Caco-2 (cell line): ENCODE results near the gene CNTNAP5. TPM values are rescaled to one million over a fixed set of nuclear protein-coding genes. Genes with fewer than 3 reads are reported as not detected.

Source experiments
- BruUV-seq: library from RNA; stranded (reverse); fragments of 400-500 nt; replicated peaks from 2 replicates; lab custom pipeline; 2021; lab: Mats Ljungman, UMichigan
- CTCF ChIA-PET: fragments of 300-600 bp; sonication (Branson Sonifier 250); formaldehyde crosslinking; loops from one replicate; lab custom pipeline; 2022; ENCODE audit warnings: antibody characterized with exemption; lab: Charles Lee
- POLR2A ChIA-PET: fragments of 300-600 bp; sonication (Branson Sonifier 250); formaldehyde crosslinking; loops from one replicate; lab custom pipeline; 2022; ENCODE audit warnings: antibody characterized with exemption; lab: Charles Lee
- DNase-seq, 2 experiments: peaks; one replicate each; pipeline versions ENCODE4 v3.0.0 to v3.0.0-alpha.2; 2020 to 2022
- H3K27me3 ChIP-seq: replicated peaks from 2 replicates; pipeline ENCODE4 v1.6.0; 2011; ENCODE audit warnings: low read length; ENCODE audit not compliant: control insufficient read depth, insufficient read depth
- H3K36me3 ChIP-seq: 2 replicates; pipeline ENCODE4 v1.5.1; 2011; ENCODE audit warnings: low read length; ENCODE audit not compliant: control insufficient read depth, insufficient read depth
- H3K4me1 ChIP-seq: fragments of 250-450 bp; sonication (Bioruptor Pico); 2 replicates; pipeline ENCODE4 v1.5.1; 2020; ENCODE audit warnings: mild to moderate bottlenecking
- H3K4me3 ChIP-seq: 2 replicates; pipeline ENCODE4 v1.5.1; 2011; ENCODE audit warnings: low read depth, mild to moderate bottlenecking, control low read depth, low read length
- H3K9me3 ChIP-seq: fragments of 250-450 bp; sonication (Bioruptor Pico); 2 replicates; pipeline ENCODE4 v1.5.1; 2020; ENCODE audit warnings: mild to moderate bottlenecking, moderate library complexity
- H3K27ac Mint-ChIP-seq: one replicate; pipeline ENCODE4 v1.8.0; 2022; ENCODE audit warnings: mixed read lengths; ENCODE audit not compliant: unreplicated experiment
- H3K27me3 Mint-ChIP-seq: one replicate; pipeline ENCODE4 v1.8.0; 2022; ENCODE audit warnings: mixed read lengths; ENCODE audit not compliant: insufficient read depth, unreplicated experiment
- H3K36me3 Mint-ChIP-seq: one replicate; pipeline ENCODE4 v1.8.0; 2022; ENCODE audit warnings: mild to moderate bottlenecking, mixed read lengths; ENCODE audit not compliant: insufficient read depth, unreplicated experiment
- H3K4me1 Mint-ChIP-seq: one replicate; pipeline ENCODE4 v1.8.0; 2022; ENCODE audit warnings: low read depth, mixed read lengths; ENCODE audit not compliant: unreplicated experiment
- H3K4me3 Mint-ChIP-seq: one replicate; pipeline ENCODE4 v1.8.0; 2022; ENCODE audit warnings: mild to moderate bottlenecking, moderate library complexity, mixed read lengths; ENCODE audit not compliant: unreplicated experiment
- H3K9me3 Mint-ChIP-seq: one replicate; pipeline ENCODE4 v1.8.0; 2022; ENCODE audit warnings: mixed read lengths; ENCODE audit not compliant: unreplicated experiment
- intact Hi-C: fragments of 100-400 bp; cut with micrococcal nuclease; formaldehyde crosslinking; loops from one replicate; pipeline ENCODE4 v1.10.0; 2022; ENCODE audit not compliant: unreplicated experiment
- total RNA-seq: library from RNA; stranded (reverse); gene quantifications from 2 replicates; pipeline ENCODE4 v1.2.3, GENCODE V29; 2022
- TF ChIP-seq, protein P1 (sequence below), 2 experiments: fragments of 200-600 bp in 1 of 2; IDR thresholded peaks; 1 replicate in 1 of 2; 2 replicates in 1 of 2; pipeline versions ENCODE4 v1.5.1 to v1.8.0; 2011 to 2022; ENCODE audit warnings: antibody characterized with exemption in 1 of 2, control low read depth in 1 of 2, inconsistent platforms in 1 of 2, low read depth in 1 of 2, low read length in 1 of 2, mild to moderate bottlenecking in 1 of 2, moderate library complexity in 1 of 2; ENCODE audit not compliant: insufficient read depth in 1 of 2, severe bottlenecking in 1 of 2, unreplicated experiment in 1 of 2

Gene CNTNAP5
- total RNA-seq, 1 experiment from 2014 or later, result 0.14 TPM

DNA sequence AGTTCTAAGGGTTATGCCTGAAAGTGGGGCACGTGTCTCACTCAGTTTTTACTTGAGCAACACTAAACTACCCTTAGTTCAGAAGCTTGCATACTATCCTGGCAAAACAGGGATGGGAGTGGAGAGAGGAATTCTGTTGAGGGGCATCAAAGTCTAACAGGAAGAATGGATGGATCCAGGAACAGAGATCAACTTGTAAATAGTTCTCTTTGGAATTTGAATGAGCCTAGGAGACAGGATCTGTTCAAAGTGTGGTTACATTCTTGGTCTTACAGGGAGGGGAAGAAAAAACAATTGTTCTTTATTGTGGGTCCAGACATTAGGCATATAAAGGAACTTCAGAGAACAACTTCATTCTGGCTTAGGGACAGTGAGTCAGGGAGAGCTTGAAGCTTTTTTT lies 560.2 kb downstream of the CNTNAP5 start:
- H3K4me3 ChIP-seq, result no peak overlapping the region
- no peaks in the 10 kb centered on the region for H3K9me3 Mint-ChIP-seq
- no peak for DNase-seq
- no peaks in the 10 kb centered on the region for H3K4me1 Mint-ChIP-seq
- no peaks in the 10 kb centered on the region for H3K27me3 Mint-ChIP-seq
- TF ChIP-seq, protein P1, sequence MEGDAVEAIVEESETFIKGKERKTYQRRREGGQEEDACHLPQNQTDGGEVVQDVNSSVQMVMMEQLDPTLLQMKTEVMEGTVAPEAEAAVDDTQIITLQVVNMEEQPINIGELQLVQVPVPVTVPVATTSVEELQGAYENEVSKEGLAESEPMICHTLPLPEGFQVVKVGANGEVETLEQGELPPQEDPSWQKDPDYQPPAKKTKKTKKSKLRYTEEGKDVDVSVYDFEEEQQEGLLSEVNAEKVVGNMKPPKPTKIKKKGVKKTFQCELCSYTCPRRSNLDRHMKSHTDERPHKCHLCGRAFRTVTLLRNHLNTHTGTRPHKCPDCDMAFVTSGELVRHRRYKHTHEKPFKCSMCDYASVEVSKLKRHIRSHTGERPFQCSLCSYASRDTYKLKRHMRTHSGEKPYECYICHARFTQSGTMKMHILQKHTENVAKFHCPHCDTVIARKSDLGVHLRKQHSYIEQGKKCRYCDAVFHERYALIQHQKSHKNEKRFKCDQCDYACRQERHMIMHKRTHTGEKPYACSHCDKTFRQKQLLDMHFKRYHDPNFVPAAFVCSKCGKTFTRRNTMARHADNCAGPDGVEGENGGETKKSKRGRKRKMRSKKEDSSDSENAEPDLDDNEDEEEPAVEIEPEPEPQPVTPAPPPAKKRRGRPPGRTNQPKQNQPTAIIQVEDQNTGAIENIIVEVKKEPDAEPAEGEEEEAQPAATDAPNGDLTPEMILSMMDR (IDR thresholded peaks at IDR 0.05; ENCODE audit: insufficient read depth in 1 of 2, low read depth in 1 of 2, low read length in 1 of 2, severe bottlenecking in 1 of 2, unreplicated experiment in 1 of 2), result no peak
- H3K4me1 ChIP-seq, result no peaks in the 10 kb centered on the region
- no peaks in the 10 kb centered on the region for H3K27me3 ChIP-seq
- no peak overlapping the region for H3K4me3 Mint-ChIP-seq
- no peak overlapping the region for H3K27ac Mint-ChIP-seq
- H3K36me3 ChIP-seq, result no peaks in the 10 kb centered on the region
- intact Hi-C loops, result no loop called here
- no peaks in the 10 kb centered on the region for H3K36me3 Mint-ChIP-seq
- ChIA-PET POLR2A (no interaction called here), CTCF (no interaction called here)
- H3K9me3 ChIP-seq, result no peaks in the 10 kb centered on the region
- no TSS peak for BruUV-seq

GRCh38 chr2:124586210-124586609 lies 561.1 kb downstream of the CNTNAP5 start:
- Mint-ChIP-seq H3K4me3 (no peak overlapping the region), H3K27me3 (no peaks in the 10 kb centered on the region), H3K4me1 (no peaks in the 10 kb centered on the region), H3K27ac (no peak overlapping the region), H3K36me3 (no peaks in the 10 kb centered on the region), H3K9me3 (no peaks in the 10 kb centered on the region)
- no peaks in the 10 kb centered on the region for H3K27me3 ChIP-seq
- no peaks in the 10 kb centered on the region for H3K9me3 ChIP-seq
- intact Hi-C loops, result no loop called here
- no TSS peak for BruUV-seq
- DNase-seq, result no peak
- no peak overlapping the region for H3K4me3 ChIP-seq
- POLR2A ChIA-PET, result no interaction called here
- TF ChIP-seq, protein P1 (IDR thresholded peaks at IDR 0.05; ENCODE audit: insufficient read depth in 1 of 2, low read depth in 1 of 2, low read length in 1 of 2, severe bottlenecking in 1 of 2, unreplicated experiment in 1 of 2), result no peak
- H3K4me1 ChIP-seq, result no peaks in the 10 kb centered on the region
- no peaks in the 10 kb centered on the region for H3K36me3 ChIP-seq
- CTCF ChIA-PET, result no interaction called here

GRCh38 chr2:124586835-124587234 lies 561.7 kb downstream of the CNTNAP5 start:
- no peaks in the 10 kb centered on the region for H3K4me1 Mint-ChIP-seq
- no peaks in the 10 kb centered on the region for H3K4me1 ChIP-seq

More at GRCh38 chr2:124586835-124587234, 561.7 kb downstream of the CNTNAP5 start:
- no peaks in the 10 kb centered on the region for H3K27me3 ChIP-seq
- Mint-ChIP-seq H3K36me3 (no peaks in the 10 kb centered on the region), H3K9me3 (no peaks in the 10 kb centered on the region), H3K27ac (no peak overlapping the region), H3K27me3 (no peaks in the 10 kb centered on the region), H3K4me3 (no peak overlapping the region)
- ChIA-PET POLR2A (no interaction called here), CTCF (no interaction called here)
- H3K4me3 ChIP-seq, result no peak overlapping the region
- no peaks in the 10 kb centered on the region for H3K36me3 ChIP-seq
- TF ChIP-seq, protein P1 (IDR thresholded peaks at IDR 0.05; ENCODE audit: insufficient read depth in 1 of 2, low read depth in 1 of 2, low read length in 1 of 2, severe bottlenecking in 1 of 2, unreplicated experiment in 1 of 2), result no peak
- no TSS peak for BruUV-seq
- H3K9me3 ChIP-seq, result no peaks in the 10 kb centered on the region
- intact Hi-C loops, result no loop called here
- no peak for DNase-seq
